ENCODE data around the gene TMEM151B.

The TMEM151B gene

GRCh38 chr6:44260451-44261297, 9.6 kb upstream of the TMEM151B start:
- in situ Hi-C loops (cut with MboI; ENCODE audit: low sequenced_read_pairs), result no loop called here
- H3K27me3 ChIP-seq (ENCODE audit: low read depth), result no peaks in the 10 kb centered on the region
- no peak overlapping the region for H3K4me3 ChIP-seq
- H3K4me1 ChIP-seq, result peaks cover 19% of the 10 kb centered on the region
- H3K9me3 ChIP-seq, result no peaks in the 10 kb centered on the region
- no peak for DNase-seq (ENCODE audit: low spot score in 2 of 2)
- H3K36me3 ChIP-seq (replicated peaks), result peaks cover 2% of the 10 kb centered on the region

DNA sequence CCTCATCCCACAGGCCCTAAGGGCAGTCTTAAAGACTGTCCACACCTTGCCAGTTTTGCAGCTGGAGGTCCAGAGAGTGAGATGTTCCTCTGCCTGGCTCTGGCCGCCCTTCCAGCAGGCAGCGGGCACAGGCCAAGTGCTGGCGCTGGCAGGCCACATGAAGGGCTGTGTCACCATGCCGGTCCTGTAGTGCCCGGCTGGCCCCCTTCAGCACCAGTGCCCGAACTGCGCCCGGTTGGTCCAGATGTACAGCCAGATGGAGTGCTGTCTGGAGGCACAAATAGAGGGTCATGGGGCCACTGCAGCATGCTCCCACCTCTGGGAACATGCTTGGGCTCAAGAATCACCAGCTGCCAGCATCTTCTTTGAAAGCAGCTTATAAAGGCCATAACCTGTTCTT, 8.7 kb upstream of the TMEM151B start:
- in situ Hi-C loops (cut with MboI; ENCODE audit: low sequenced_read_pairs), result no loop called here
- H3K4me3 ChIP-seq, result no peak overlapping the region
- no peaks in the 10 kb centered on the region for H3K9me3 ChIP-seq
- no peak for DNase-seq (ENCODE audit: low spot score in 2 of 2)
- H3K4me1 ChIP-seq, result peaks cover 14% of the 10 kb centered on the region
- H3K36me3 ChIP-seq (replicated peaks), result no peaks in the 10 kb centered on the region; the same call in none of the 2 replicates
- H3K27me3 ChIP-seq (ENCODE audit: low read depth), result no peaks in the 10 kb centered on the region

DNA sequence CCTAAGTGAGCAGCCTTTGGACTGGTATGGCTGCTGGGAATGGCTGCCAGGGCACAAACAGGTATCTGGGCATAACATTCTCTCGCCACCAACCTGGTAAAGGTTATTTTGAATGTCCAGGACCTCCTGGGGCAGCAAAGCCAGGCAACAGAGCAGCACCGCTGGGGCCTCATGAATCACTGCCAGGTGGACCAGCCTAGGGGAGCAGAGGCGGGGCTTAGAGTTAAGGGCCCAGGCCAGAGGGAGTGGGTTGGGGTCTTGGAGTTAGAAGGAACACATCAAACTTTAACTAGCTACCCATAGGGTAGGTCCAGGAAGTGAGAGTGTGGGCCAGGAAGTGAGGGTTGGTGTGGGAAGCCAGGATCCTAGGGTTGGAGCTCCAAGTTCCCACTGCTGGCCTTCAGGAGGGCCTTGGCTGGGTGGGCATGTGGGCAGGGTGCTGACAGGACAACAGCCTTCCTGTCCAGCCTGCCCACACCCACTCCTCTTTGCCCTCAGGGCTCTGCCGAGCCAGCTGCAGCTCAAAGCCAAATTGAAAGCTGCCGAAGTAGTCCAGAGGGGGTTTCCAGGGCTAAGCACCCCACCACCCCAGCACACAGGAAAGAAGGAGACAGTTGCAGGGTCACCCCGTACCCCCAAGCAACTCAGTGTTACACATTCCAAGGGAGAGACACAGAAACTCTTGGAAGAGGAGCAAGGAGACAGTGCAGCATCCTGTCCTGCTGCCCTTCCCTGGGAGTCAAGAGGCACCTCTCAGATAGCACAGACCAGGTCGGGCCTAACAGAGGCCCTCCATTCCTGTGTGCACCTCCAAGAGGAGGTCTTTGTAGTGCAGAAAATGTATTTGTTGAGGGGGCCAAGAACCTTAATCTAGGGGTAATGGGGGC, 7.5 kb upstream of the TMEM151B start:
- in situ Hi-C loops (cut with MboI; ENCODE audit: low sequenced_read_pairs), result no loop called here
- Histone ChIP-seq H3K4me1 (peaks cover 12% of the 10 kb centered on the region), H3K4me3 (no peak overlapping the region), H3K27me3 (ENCODE audit: low read depth) (no peaks in the 10 kb centered on the region), H3K9me3 (no peaks in the 10 kb centered on the region), H3K36me3 (replicated peaks) (no peaks in the 10 kb centered on the region; the same call in 1 of the 2 replicates)
- no peak for DNase-seq (ENCODE audit: low spot score in 2 of 2)

- H3K4me3 ChIP-seq, result peak overlapping the region; percentile 67
- no peaks in the 10 kb centered on the region; the same call in 1 of the 2 replicates for H3K27me3 ChIP-seq (ENCODE audit: low read depth)
- no peaks in the 10 kb centered on the region for H3K9me3 ChIP-seq
- in situ Hi-C loops (cut with MboI; ENCODE audit: low sequenced_read_pairs), result no loop called here
- no peak for DNase-seq (ENCODE audit: low spot score in 2 of 2)
- no peaks in the 10 kb centered on the region; the same call in 1 of the 2 replicates for H3K36me3 ChIP-seq (replicated peaks)
- peaks cover 11% of the 10 kb centered on the region for H3K4me1 ChIP-seq
Measured at GRCh38 chr6:44263354-44264100, 6.7 kb upstream of the TMEM151B start.

GRCh38 chr6:44264154-44265006, 5.9 kb upstream of the TMEM151B start:
- no peaks in the 10 kb centered on the region for H3K36me3 ChIP-seq (replicated peaks)
- in situ Hi-C loops (cut with MboI; ENCODE audit: low sequenced_read_pairs), result loop anchor here (5.0 kb wide), 1 partner anchor 73 kb away; no protein-coding TSS in a partner anchor
- peaks cover 11% of the 10 kb centered on the region for H3K4me1 ChIP-seq
- H3K9me3 ChIP-seq, result no peaks in the 10 kb centered on the region
- DNase-seq (ENCODE audit: low spot score in 2 of 2), result no peak
- H3K27me3 ChIP-seq (ENCODE audit: low read depth), result peaks cover 2% of the 10 kb centered on the region; the same call in 1 of the 2 replicates
- peak overlapping the region; percentile 67 for H3K4me3 ChIP-seq

DNA sequence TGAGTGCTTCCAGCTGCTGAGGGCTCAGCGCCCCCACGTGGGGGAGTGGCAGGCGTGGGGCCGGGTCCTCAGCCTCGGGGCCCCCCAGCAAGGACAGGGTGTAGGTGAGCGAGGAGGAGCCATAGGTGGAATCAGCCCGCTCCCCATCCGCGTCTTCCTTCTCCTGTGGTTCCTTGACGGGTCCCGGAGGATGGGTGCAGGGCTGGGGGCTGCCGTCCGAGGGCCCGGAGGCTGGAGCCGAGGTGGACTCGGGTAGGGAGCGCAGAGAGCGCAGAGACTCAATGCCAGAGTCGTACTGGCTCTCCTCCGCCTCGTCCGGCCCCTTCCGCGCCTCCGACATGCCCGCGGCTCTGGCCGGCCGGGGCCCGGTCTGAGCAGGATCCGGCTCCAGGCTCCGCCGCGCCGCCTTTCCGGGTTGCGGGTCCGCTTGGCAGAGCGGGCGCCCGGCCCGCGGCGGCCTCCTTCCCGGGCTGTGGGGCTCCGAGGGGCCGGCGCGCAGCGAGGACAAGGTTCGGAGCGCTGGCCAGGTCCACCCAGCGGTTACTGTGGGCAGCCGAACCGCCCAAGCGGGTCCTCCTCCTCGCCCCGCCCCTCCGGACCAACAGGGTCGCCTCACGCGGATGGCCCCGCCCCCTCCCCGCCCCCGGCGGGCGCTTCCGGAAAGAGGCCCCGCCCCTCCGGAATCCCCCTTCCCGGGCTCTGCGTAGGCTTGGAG, 5.1 kb upstream of the TMEM151B start, which contains the start of gene NFKBIE:
TSS of gene NFKBIE (minus strand) at position 545 of the 715 bp plus-strand sequence. CDS start at position 340, 205 bp downstream.
- Histone ChIP-seq H3K4me3 (peak within 1 kb of the TSS; percentile 67), H3K36me3 (replicated peaks) (no peaks in the 10 kb centered on the region), H3K27me3 (ENCODE audit: low read depth) (peaks cover 7% of the 10 kb centered on the region), H3K4me1 (peaks cover 11% of the 10 kb centered on the region), H3K9me3 (no peaks in the 10 kb centered on the region)
- peak; percentile 78 to 95 for DNase-seq (ENCODE audit: low spot score in 2 of 2)
- in situ Hi-C loops (cut with MboI; ENCODE audit: low sequenced_read_pairs), result loop anchor here (5.0 kb wide), 1 partner anchor 72 kb away; no protein-coding TSS in a partner anchor

GRCh38 chr6:44265722-44266233, 4.5 kb upstream of the TMEM151B start:
- H3K27me3 ChIP-seq (ENCODE audit: low read depth), result peaks cover 7% of the 10 kb centered on the region
- peaks cover 11% of the 10 kb centered on the region for H3K4me1 ChIP-seq
- H3K36me3 ChIP-seq (replicated peaks), result no peaks in the 10 kb centered on the region
- in situ Hi-C loops (cut with MboI; ENCODE audit: low sequenced_read_pairs), result loop anchor here (5.0 kb wide), 1 partner anchor 72 kb away; no protein-coding TSS in a partner anchor
- H3K9me3 ChIP-seq, result no peaks in the 10 kb centered on the region
- no peak for DNase-seq (ENCODE audit: low spot score in 2 of 2)
- H3K4me3 ChIP-seq, result peak overlapping the region; percentile 67

DNA sequence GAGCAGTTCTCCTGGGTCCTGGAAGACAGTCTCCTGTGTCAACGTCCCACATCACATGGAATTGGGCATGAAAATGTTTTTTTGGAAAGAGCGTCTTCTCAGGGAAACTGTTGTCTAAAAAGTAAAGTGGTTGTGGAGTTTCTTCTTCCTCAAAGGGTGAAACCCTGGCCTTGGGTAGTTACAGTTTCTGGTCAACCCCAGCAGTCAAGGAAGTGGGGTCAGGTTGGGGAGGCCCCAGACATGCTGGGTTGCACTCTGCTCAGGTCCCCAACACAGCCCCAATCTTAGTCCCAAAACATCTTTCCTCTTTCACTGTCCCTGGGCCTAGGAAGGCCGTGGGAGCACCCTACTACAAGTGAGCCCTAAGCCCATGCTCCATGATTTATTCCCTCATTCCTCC, 3.9 kb upstream of the TMEM151B start:
- Histone ChIP-seq H3K36me3 (replicated peaks) (no peaks in the 10 kb centered on the region), H3K27me3 (ENCODE audit: low read depth) (peaks cover 7% of the 10 kb centered on the region), H3K9me3 (no peaks in the 10 kb centered on the region), H3K4me3 (no peak overlapping the region), H3K4me1 (peaks cover 11% of the 10 kb centered on the region)
- in situ Hi-C loops (cut with MboI; ENCODE audit: low sequenced_read_pairs), result loop anchor here (5.0 kb wide), 1 partner anchor 71 kb away; no protein-coding TSS in a partner anchor
- no peak for DNase-seq (ENCODE audit: low spot score in 2 of 2)

DNA sequence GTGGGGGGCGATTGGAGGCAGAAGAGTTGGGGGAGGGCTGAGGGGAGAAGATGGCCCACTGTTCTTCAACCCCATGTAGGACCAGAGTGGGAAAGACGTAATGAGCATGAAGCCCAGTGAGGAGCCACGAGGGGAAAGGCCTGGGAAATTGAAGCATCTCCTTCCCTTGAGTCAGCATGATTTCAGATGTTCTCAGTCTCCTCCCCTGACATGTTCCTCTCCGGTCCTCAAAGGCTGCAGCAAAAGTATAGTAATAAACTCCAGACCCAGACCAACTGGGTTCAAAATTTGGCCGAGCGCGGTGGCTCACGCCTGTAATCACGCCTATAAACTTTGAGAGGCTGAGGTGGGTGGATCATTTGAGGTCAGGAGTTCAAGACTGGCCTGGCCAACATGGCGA, 3.0 kb upstream of the TMEM151B start:
- Histone ChIP-seq H3K9me3 (no peaks in the 10 kb centered on the region), H3K4me1 (peaks cover 11% of the 10 kb centered on the region), H3K27me3 (ENCODE audit: low read depth) (peaks cover 7% of the 10 kb centered on the region), H3K36me3 (replicated peaks) (no peaks in the 10 kb centered on the region), H3K4me3 (no peak overlapping the region)
- DNase-seq (ENCODE audit: low spot score in 2 of 2), result no peak
- in situ Hi-C loops (cut with MboI; ENCODE audit: low sequenced_read_pairs), result loop anchor here (5.0 kb wide), 1 partner anchor 70 kb away; no protein-coding TSS in a partner anchor

DNA sequence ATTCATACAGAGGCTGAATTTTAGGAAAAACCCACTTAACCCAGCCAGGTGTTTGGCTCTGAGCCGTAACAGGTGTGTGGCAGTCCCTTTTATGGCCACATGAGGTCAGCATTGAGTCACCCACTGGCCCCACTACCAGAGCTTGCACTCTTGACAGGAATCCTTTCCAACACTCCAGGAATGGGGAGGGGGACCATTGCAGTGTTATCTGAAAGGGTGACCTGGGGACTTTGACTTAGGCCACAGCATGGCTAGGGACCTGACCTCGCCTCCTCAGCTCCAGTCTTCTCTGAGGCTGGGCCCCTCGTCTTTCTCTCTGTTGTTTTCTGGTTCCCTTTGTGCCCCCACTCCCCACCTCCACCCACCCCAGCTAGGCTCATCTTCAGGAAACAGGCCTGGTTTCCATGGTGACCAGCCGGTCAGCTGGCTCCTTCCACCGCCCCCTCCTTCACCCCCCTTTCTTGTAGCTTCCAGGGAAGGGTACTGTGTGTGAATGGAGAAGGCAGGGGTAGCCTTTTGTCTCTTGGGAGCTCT, 2.1 kb upstream of the TMEM151B start:
- in situ Hi-C loops (cut with MboI; ENCODE audit: low sequenced_read_pairs), result loop anchor here (5.0 kb wide), 1 partner anchor 69 kb away; no protein-coding TSS in a partner anchor
- Histone ChIP-seq H3K4me3 (no peak overlapping the region), H3K9me3 (no peaks in the 10 kb centered on the region), H3K36me3 (replicated peaks) (no peaks in the 10 kb centered on the region), H3K27me3 (ENCODE audit: low read depth) (peaks cover 7% of the 10 kb centered on the region), H3K4me1 (peaks cover 11% of the 10 kb centered on the region)
- peak; percentile 69 to 75 for DNase-seq (ENCODE audit: low spot score in 2 of 2)

- Histone ChIP-seq H3K27me3 (ENCODE audit: low read depth) (peaks cover 7% of the 10 kb centered on the region), H3K36me3 (replicated peaks) (no peaks in the 10 kb centered on the region), H3K4me1 (peaks cover 3% of the 10 kb centered on the region), H3K9me3 (no peaks in the 10 kb centered on the region), H3K4me3 (no peak overlapping the region)
- DNase-seq (ENCODE audit: low spot score in 2 of 2), result no peak
- in situ Hi-C loops (cut with MboI; ENCODE audit: low sequenced_read_pairs), result loop anchor here (5.0 kb wide), 1 partner anchor 68 kb away; no protein-coding TSS in a partner anchor
Measured at GRCh38 chr6:44269178-44269920, 901 bp upstream of the TMEM151B start.

Data from HAP-1 (cell line).